NK-92 treated with Interleukin-12 subunit alpha and Interleukin-12 subunit beta, amount 100 ng/mL, for 24 hours (cell line): ENCODE results near the gene GAS2L3.
"Not testable (repeated sequence)": the region's sequence is repeated elsewhere in the genome, so short reads cannot be mapped to it uniquely, and the experiment has no call there.

Experiments used
- DNase-seq: peaks from one replicate; lab custom pipeline; 2025; lab: John Stamatoyannopoulos, UW

Gene GAS2L3

GRCh38 chr12:100574187-100575074 lies 947 bp downstream of the GAS2L3 start:
- no peak for DNase-seq

- no peak for DNase-seq
Measured at GRCh38 chr12:100576331-100577036, 3.0 kb downstream of the GAS2L3 start.

- DNase-seq, result no peak
Measured at GRCh38 chr12:100578923-100579322, 5.4 kb downstream of the GAS2L3 start.

- DNase-seq, result no peak
Measured at GRCh38 chr12:100579844-100580243, 6.4 kb downstream of the GAS2L3 start.

- DNase-seq, result no peak
Measured at GRCh38 chr12:100584256-100584655, 10.8 kb downstream of the GAS2L3 start.

DNA sequence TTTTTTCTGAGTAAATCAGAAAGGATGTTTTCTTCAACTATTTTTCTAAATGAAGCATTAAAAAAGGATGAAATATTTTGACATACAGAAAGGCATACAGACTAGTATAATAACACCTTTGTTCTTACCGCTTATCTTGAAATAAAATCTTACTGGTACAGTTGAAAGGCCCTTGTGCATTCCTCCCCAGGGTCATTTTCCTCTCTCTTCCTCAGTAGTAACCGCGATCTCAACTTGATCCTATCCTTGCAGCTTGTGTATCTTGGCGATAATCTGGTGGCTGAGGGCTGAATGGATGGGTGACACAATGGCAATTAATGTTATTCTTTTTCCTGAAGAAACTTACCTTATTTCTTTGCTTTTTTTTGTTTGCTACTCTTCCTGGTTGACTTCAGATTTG lies 18.5 kb downstream of the GAS2L3 start:
- DNase-seq, result no peak

DNA sequence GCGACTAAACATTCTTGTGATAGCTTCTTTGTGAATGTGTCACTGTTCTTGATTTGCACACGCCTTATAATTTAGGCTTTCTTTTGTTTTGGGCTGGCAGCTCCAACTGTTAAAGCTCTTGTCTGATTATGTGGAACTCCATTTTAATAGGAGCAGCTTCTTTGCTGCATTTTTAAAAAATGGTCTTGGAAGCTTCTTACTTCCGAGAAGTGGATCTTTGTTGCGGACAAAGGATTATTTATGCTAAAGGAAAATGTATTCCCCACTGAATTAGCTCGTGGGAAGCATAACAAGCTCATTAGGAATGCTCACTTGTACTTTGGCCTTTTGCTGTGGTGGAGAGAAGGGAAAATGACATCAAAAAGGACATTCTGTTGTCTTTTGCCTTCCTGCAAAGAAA lies 20.0 kb downstream of the GAS2L3 start:
- DNase-seq, result no peak

- DNase-seq, result no peak
Measured at GRCh38 chr12:100601626-100602025, 28.1 kb downstream of the GAS2L3 start.

DNA sequence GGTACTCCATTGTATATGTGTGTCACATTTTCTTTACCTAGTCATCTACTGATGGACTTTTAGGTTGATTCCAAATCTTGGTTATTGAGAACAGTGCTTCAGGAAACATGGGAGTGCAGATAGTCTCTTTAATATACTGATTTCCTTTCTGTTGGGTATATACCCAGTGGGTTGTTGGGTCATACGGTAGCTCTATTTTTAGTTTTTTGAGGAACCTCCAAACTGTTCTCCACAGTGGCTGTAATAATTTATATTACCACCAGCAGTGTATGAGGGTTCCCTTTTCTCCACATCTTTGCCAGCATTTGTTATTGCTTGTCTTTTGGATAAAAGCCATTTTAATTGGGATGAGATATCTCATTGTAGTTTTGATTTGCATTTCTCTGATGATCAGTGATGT lies 29.5 kb downstream of the GAS2L3 start:
- DNase-seq, result not testable (repeated sequence)

DNA sequence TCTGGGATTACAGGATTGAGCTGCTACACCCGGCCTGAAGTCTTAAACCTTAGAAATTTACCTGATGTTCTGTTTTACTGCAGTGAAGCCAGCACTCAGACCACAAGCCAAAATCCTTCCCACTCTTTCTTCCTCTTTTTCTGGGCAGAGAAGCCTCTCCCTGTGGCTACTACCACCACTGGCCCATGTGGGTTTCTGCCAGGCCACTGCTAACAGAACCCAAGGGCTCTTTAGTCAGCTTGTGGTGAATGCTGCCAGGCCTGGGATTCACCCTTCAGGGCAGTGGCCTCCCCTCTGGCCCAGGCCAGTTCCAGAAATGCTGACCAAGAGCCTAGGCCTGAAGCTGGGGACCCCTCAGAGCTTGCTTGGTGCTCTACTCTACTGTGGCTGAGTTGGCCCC lies 35.3 kb downstream of the GAS2L3 start:
- no peak for DNase-seq

- DNase-seq, result no peak
Measured at GRCh38 chr12:100610666-100611430, 37.4 kb downstream of the GAS2L3 start.

DNA sequence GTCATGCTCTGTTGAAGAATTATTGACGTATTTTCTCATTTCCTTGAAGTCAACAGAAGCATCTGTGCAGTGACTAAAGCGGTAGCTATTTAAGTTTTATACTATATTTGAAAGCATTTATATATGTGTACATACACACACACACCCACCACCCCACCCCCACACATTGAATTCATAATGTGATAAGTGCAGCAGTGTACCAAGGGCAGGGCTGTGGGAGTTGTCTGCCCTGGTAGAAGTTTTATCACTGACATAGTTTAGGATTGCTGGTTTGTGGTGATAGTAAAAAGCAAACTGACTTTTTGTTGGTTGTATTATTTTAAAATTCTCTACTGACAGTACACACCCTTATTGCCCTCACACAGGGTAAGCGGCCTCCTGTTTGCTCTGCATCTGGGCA lies 39.1 kb downstream of the GAS2L3 start:
- DNase-seq, result no peak

- DNase-seq, result no peak
Measured at GRCh38 chr12:100624571-100624970, 51.1 kb downstream of the GAS2L3 start.

DNA sequence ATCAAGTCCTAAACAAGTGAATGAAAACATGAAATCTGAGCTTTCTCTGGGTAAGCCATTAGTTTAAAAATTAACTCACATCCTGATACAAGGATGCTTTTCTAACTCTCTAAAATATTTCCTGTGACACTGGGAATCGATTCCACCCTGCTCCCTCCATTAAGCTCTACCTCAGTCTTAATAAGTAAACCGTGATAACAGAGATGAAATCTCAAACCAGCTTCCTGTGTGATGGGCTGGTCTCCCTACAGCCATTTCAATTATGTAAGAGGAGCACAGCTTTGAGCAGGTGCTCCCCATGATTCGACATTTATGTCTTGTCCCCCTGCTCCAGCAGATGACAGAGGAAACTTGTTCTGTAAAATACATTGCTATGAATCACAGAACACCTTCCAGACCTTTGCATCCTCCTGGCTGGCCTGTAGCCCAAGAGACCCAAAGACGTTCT lies 59.0 kb downstream of the GAS2L3 start:
- no peak for DNase-seq

DNA sequence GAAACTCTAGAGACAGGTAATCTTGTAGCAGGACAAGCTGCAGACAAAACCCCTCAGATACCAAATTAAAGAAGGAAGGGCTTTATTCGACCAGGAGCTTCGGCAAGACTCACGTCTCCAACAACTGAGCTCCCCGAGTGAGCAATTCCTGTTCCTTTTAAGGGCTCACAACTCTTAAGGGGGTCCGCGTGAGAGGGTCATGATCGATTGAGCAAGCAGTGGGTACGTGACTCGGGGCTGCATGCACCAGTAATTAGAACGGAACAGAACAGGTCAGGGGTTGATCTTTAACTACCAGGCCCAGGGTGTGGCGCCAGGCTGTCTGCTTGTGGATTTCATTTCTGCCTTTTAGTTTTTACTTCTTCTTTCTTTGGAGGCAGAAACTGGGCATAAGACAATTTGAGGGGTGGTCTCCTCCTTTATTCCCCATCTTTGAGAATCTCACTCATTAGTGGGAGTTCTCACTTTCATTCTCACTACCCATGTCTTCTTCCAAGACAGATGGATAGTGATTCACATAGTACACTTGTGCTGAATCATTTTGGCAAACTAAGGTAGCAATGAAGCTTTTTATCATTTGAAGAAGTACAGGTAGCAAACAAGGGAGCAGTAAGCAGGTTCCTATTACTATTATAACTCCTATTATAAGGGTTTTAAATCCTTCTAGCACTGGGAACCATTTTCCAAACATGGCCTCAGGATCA lies 59.8 kb downstream of the GAS2L3 start:
- not testable (repeated sequence) for DNase-seq

DNA sequence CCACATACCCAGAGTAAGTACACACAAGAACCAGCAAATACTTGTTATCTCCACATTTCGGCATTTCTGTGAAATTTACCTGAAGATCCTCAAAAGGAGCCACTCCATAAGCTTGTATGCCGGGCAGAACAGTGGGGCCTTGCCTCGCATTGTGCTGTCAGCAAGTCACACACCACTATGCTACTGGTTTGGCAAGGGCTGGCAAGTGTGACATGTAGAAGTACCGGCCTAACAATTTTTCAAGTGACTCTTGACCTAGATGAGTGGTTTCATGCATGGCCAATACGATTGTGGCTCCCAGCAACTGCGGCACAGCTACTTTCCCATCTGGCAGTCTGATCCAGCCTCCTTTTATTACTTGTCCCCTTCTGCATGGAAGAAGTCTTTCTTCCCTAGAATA lies 69.8 kb downstream of the GAS2L3 start:
- DNase-seq, result no peak

GRCh38 chr12:100646896-100647295 lies 73.4 kb downstream of the GAS2L3 start:
- DNase-seq, result no peak

GRCh38 chr12:100651108-100651507 lies 77.6 kb downstream of the GAS2L3 start:
- no peak for DNase-seq

DNA sequence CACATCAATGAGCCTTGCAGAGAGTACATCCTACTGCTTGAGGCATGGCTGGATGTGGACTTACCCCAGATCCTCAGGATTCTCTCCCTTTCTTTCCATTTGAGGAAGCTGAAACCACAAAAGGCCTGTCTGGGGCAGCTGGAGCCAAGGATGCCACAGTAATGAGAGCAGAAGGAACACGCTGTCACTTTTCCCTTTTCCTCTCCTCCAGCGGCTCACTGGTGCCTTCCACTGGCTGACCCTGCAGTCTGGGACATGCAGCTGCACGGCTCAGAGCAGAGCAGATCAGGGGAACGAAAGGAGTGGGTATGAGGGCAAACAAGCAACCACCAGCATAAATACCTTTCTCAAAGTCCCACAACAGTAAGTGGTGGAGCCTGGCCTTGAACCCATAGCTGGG lies 78.2 kb downstream of the GAS2L3 start:
- no peak for DNase-seq

DNA sequence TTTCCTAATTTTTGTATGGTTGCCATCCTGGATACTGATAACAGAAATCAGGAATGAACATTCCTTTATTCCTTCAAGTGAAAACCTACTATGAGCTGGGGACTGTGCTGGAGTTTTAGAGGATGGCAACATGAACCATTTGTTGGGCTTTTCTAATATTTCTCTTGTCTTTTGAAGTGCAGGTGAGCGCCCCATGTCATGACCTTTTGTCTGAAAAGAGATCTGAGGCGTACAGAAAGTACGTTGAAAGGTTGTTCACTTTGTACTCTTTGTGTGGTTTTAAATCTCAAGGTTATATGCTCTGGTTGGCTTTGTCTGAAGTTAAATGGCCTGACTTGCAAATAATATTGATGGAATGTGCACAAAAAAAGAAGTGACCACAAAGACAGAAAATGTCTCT lies 79.0 kb downstream of the GAS2L3 start:
- DNase-seq, result no peak

- no peak for DNase-seq
Measured at GRCh38 chr12:100656141-100656540, 82.7 kb downstream of the GAS2L3 start.

GRCh38 chr12:100656856-100657255 lies 83.4 kb downstream of the GAS2L3 start:
- no peak for DNase-seq
